Measurements from ENCODE around the gene RBM19. TPM values are rescaled to one million over a fixed set of nuclear protein-coding genes. Genes with fewer than 3 reads are reported as not detected.

RBM19 gene
- total RNA-seq, 1 experiment from 2014 or later: 47.2 TPM

DNA sequence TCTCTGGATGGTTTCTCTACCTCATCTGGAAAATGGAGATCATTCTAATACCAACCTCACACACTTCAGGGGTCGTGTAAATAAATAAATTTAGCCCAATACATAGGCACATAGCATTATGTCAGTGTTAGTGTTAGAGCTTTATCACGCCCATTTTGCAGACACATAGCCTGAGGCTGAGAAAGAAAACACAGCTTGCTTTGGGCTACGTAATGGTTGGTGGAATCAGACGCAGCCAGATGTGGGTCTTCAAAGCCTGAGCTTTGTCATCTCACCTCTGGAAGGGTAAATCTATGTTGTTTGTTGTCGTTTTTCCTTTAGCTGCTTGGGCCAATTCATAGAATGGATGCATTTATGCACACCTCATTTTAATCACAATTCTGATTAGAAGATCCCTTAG is 191.6 kb downstream of the RBM19 start:
- Mint-ChIP-seq H3K4me1 (ENCODE audit: low read depth, unreplicated experiment) (no peaks in the 10 kb centered on the region), H3K27ac (ENCODE audit: unreplicated experiment) (no peak overlapping the region), H3K4me3 (ENCODE audit: low read depth, unreplicated experiment) (no peak overlapping the region), H3K27me3 (ENCODE audit: unreplicated experiment) (peaks cover 41% of the 10 kb centered on the region), H3K9me3 (ENCODE audit: low read depth, unreplicated experiment) (no peaks in the 10 kb centered on the region), H3K36me3 (ENCODE audit: insufficient read depth, unreplicated experiment) (no peaks in the 10 kb centered on the region)
- no peak for DNase-seq
- BruUV-seq (replicated peaks): no TSS peak
- CTCF ChIA-PET: interaction anchor here (0.6 kb wide), 1 partner anchor 8 kb away, joined by 5 read pairs; no protein-coding TSS in a partner anchor
- TF ChIP-seq CTCF (IDR thresholded peaks at IDR 0.05; ENCODE audit: unreplicated experiment): no peak
- intact Hi-C loops (cut with micrococcal nuclease; ENCODE audit: unreplicated experiment): no loop called here

DNA sequence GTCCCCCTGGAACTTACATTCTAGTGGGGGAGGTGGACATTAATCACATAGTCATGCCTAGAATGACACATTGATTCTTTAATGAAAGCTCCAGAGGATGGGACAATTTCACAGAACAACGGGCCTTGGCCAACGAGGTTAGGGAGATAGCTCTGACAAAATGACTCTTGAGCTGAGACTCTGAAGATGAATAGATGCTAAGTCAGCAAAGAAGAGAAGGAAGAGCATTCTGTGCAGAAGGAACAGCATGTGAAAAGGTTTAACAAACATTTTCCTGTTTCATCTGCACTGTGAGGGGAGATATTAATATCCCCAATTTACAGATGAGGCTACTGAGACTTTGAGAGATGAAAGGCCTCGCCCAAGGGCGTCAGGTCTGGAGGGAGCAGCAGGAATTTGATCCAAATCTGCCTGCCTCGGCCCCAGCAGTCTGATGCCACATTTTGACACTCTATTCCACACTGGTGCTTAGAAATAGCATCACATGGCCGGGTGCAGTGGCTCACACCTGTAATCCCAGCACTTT is 193.6 kb downstream of the RBM19 start:
- CTCF ChIA-PET: no interaction called here
- peaks cover 32% of the 10 kb centered on the region for H3K27me3 Mint-ChIP-seq (ENCODE audit: unreplicated experiment)

DNA sequence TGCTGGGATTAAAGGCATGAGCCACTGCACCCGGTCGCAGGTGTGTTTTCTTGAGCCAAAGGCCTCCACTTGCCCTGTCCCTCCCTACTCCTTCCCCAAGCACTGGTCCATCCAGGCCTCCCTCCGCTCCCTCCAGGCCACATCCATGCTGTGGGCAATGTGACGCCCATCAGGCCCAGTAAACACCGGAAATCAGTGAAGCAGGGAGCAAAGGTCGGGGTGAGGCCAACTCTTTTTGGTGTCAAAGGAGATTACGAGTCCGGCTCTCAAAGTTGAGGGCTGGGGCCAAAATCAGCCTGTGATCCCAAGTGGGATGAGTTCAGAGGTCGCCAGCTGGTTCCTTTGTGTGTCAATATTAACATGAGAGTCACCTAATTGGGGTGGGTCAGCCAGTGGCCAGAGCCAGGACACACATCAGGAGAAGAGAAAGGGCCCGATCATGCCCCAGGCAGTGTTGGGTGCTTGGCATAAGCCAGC is 195.7 kb downstream of the RBM19 start:
- DNase-seq: no peak
- CTCF ChIA-PET: no interaction called here
- Mint-ChIP-seq H3K27me3 (ENCODE audit: unreplicated experiment) (peaks cover 34% of the 10 kb centered on the region), H3K27ac (ENCODE audit: unreplicated experiment) (no peak overlapping the region), H3K4me1 (ENCODE audit: low read depth, unreplicated experiment) (peaks cover 23% of the 10 kb centered on the region), H3K4me3 (ENCODE audit: low read depth, unreplicated experiment) (no peak overlapping the region), H3K36me3 (ENCODE audit: insufficient read depth, unreplicated experiment) (peaks cover 4% of the 10 kb centered on the region), H3K9me3 (ENCODE audit: low read depth, unreplicated experiment) (no peaks in the 10 kb centered on the region)
- intact Hi-C loops (cut with micrococcal nuclease; ENCODE audit: unreplicated experiment): no loop called here
- no peak for TF ChIP-seq CTCF (IDR thresholded peaks at IDR 0.05; ENCODE audit: unreplicated experiment)
- no TSS peak for BruUV-seq (replicated peaks)

More for the DNA sequence above, 193.6 kb downstream of the RBM19 start:
- Mint-ChIP-seq H3K4me1 (ENCODE audit: low read depth, unreplicated experiment) (peaks cover 3% of the 10 kb centered on the region), H3K36me3 (ENCODE audit: insufficient read depth, unreplicated experiment) (no peaks in the 10 kb centered on the region), H3K9me3 (ENCODE audit: low read depth, unreplicated experiment) (no peaks in the 10 kb centered on the region), H3K4me3 (ENCODE audit: low read depth, unreplicated experiment) (no peak overlapping the region), H3K27ac (ENCODE audit: unreplicated experiment) (no peak overlapping the region)
- no peak for DNase-seq
- no TSS peak for BruUV-seq (replicated peaks)
- no peak for TF ChIP-seq CTCF (IDR thresholded peaks at IDR 0.05; ENCODE audit: unreplicated experiment)
- intact Hi-C loops (cut with micrococcal nuclease; ENCODE audit: unreplicated experiment): no loop called here

GRCh38 chr12:113769305-113769704 is 196.8 kb downstream of the RBM19 start:
- H3K27me3 Mint-ChIP-seq (ENCODE audit: unreplicated experiment): peaks cover 36% of the 10 kb centered on the region
- no peak overlapping the region for H3K27ac Mint-ChIP-seq (ENCODE audit: unreplicated experiment)
- peaks cover 4% of the 10 kb centered on the region for H3K36me3 Mint-ChIP-seq (ENCODE audit: insufficient read depth, unreplicated experiment)
- no TSS peak for BruUV-seq (replicated peaks)
- DNase-seq: no peak
- intact Hi-C loops (cut with micrococcal nuclease; ENCODE audit: unreplicated experiment): loop anchor here (10.0 kb wide), 1 partner anchor 145 kb away; no protein-coding TSS in a partner anchor
- CTCF ChIA-PET: no interaction called here
- peaks cover 28% of the 10 kb centered on the region for H3K4me1 Mint-ChIP-seq (ENCODE audit: low read depth, unreplicated experiment)
- TF ChIP-seq CTCF (IDR thresholded peaks at IDR 0.05; ENCODE audit: unreplicated experiment): no peak
- no peaks in the 10 kb centered on the region for H3K9me3 Mint-ChIP-seq (ENCODE audit: low read depth, unreplicated experiment)
- no peak overlapping the region for H3K4me3 Mint-ChIP-seq (ENCODE audit: low read depth, unreplicated experiment)

Measured in Calu3 (cell line).